Measurements from ENCODE around the gene MYO1B.

The MYO1B gene

DNA sequence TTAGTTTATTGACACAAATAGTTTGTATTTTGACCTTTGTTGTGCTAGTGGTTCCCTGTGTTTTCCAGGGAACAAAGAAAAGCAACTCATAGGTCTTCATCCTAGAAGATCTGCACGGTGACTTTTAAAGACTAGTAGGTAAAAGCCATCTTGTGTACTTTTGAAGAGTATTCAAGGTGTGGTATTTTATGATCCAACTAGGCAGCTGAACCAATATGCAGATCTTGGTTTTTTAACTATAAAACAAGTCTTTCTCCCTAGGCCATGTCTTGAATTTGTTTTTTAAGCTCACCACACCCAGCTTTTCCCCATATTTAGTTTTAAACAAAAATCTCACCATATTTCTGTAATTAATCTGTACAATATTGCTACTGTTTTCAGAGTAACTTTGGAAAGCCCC lies 30.0 kb upstream of the MYO1B start:
- H3K4me3 ChIP-seq (replicated peaks; ENCODE audit: low read depth, low read length), result no peak overlapping the region
- TF ChIP-seq, protein P1, sequence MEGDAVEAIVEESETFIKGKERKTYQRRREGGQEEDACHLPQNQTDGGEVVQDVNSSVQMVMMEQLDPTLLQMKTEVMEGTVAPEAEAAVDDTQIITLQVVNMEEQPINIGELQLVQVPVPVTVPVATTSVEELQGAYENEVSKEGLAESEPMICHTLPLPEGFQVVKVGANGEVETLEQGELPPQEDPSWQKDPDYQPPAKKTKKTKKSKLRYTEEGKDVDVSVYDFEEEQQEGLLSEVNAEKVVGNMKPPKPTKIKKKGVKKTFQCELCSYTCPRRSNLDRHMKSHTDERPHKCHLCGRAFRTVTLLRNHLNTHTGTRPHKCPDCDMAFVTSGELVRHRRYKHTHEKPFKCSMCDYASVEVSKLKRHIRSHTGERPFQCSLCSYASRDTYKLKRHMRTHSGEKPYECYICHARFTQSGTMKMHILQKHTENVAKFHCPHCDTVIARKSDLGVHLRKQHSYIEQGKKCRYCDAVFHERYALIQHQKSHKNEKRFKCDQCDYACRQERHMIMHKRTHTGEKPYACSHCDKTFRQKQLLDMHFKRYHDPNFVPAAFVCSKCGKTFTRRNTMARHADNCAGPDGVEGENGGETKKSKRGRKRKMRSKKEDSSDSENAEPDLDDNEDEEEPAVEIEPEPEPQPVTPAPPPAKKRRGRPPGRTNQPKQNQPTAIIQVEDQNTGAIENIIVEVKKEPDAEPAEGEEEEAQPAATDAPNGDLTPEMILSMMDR (IDR thresholded peaks at IDR 0.05; ENCODE audit: low read depth, low read length, missing control alignments), result no peak
- no peak for DNase-seq (ENCODE audit: extremely low read depth, low read depth)

DNA sequence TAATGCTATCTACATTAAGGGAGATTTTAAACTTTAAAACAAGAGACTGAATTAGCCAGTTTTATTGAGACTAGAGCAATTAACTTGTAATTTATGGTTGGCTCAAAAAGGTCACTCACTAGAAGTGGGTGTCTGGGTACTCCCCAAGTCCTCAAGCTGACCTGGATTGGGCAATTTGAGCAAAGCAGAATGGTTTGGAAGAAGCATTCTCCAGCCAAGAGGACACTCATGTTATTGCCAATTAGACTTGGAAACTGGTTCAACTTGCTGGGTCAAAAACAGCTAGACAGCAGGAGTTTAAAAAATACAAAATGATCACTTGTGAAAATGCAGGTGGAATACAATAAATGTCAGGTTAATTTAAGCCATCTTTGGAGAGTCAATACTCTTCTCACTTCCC lies 29.5 kb upstream of the MYO1B start:
- no peak for DNase-seq (ENCODE audit: extremely low read depth, low read depth)
- TF ChIP-seq, protein P1 (IDR thresholded peaks at IDR 0.05; ENCODE audit: low read depth, low read length, missing control alignments), result no peak

DNA sequence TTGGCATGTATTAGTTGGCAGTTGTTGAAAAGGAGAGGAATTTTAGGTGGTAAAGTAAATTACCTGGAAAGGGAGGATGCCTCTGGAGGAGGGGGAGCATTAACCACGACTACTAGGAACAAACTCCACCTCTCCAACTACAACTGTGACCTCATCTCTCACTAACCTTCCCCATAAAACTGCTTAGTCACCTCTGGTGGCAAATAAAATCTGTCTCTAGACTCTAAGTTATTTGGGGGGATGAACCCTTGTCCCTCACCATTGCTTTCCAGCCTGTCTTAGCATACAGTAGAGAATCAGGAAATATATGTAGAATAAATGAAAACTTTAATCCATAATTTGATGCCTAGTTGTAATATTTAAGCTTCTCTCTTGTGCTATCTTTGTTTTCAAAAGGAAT lies 27.6 kb upstream of the MYO1B start:
- DNase-seq (ENCODE audit: extremely low read depth, low read depth), result no peak
- no peak overlapping the region for H3K4me3 ChIP-seq (replicated peaks; ENCODE audit: low read depth, low read length)
- TF ChIP-seq, protein P1 (IDR thresholded peaks at IDR 0.05; ENCODE audit: low read depth, low read length, missing control alignments), result no peak

More for the DNA sequence above, 29.5 kb upstream of the MYO1B start:
- H3K4me3 ChIP-seq (replicated peaks; ENCODE audit: low read depth, low read length), result no peak overlapping the region

DNA sequence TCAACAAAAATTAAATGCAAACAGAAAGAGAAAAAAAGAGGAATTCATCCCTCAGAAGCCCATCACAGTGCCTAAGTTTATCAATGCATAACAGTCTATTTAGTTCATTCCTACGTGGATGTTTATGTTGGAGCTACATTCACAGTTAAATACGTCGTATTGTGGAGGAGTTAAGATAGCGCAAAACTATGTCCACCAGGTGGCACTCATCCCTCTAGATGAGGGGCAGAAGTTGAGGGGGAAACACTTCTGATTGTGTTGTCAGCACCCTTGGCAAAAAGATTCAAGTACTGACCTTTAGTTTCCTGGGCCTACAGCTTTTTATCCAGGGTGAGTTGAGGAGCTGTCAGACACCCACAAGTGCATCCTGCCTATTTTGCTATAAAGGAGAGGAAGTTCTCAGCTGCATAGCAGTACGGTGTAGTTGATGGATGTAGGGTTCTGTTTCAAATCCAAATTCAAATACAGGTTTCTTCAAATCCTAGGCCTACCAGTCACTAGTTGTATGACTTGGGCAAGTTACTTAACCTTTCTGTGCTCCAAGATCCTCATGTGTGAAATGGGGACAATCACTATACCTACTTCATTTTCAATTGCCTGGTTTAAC lies 26.8 kb upstream of the MYO1B start:
- DNase-seq (ENCODE audit: extremely low read depth, low read depth), result no peak
- no peak overlapping the region for H3K4me3 ChIP-seq (replicated peaks; ENCODE audit: low read depth, low read length)
- TF ChIP-seq, protein P1 (IDR thresholded peaks at IDR 0.05; ENCODE audit: low read depth, low read length, missing control alignments), result peak; percentile 63

DNA sequence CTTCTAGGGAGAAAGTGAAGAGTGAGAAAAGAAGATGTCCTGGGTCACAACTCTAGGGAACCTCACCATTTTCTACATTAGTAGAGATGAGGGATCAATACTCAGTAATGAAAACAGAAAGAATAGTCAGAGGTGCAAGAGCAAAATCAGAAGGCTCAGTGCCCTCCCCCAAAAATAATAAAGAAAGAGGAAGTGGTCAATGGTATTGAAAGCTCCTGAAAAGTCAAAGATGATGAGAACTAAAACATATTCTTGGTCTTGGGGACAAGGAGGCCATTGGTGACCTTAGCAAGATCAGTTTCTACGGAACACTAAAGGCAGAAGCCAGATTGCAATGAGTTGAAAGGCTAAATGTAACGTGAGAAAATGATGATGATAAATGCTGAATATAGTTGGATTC lies 24.5 kb upstream of the MYO1B start:
- TF ChIP-seq, protein P1 (IDR thresholded peaks at IDR 0.05; ENCODE audit: low read depth, low read length, missing control alignments), result no peak
- H3K4me3 ChIP-seq (replicated peaks; ENCODE audit: low read depth, low read length), result no peak overlapping the region

DNA sequence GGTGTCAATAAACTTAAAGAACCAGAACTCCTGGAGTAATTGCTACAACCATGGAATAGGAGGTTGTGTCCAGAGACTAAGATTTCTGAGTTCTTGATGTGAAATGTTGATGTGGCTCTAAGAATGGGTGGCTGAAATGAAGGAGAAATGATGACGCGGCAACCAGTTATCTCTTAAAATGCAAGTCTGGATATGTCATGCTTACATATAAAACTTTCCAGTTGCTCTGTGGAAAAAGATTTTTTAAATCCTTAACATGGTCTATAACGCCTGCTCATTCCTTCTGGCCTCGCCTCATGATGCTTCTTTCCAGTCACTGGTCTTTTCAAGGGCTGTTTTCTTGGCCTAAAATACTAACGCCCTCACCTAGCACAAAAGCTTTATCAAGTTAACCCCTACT lies 23.5 kb upstream of the MYO1B start:
- TF ChIP-seq, protein P1 (IDR thresholded peaks at IDR 0.05; ENCODE audit: low read depth, low read length, missing control alignments), result no peak
- DNase-seq (ENCODE audit: extremely low read depth, low read depth), result no peak
- H3K4me3 ChIP-seq (replicated peaks; ENCODE audit: low read depth, low read length), result no peak overlapping the region

More for the DNA sequence above, 24.5 kb upstream of the MYO1B start:
- DNase-seq (ENCODE audit: extremely low read depth, low read depth), result no peak

DNA sequence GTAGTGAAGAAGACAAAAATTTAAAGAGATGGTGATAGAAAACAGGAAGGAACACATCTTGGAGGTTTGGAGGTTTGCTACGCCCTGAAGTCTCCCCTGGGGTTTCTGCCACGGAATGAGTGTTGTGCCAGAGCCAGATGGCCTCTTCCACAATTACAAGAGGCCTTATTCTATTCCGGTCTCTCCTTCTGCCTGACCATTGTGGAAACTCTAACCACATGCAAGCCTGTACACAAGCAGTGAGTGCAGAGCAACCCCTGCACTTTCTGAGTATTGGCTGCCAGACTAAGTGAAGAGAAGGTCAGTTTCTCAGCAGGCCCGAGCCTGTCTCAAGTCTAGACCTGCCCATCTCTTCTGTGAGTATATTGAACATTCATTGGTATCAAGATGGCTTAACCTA lies 22.7 kb upstream of the MYO1B start:
- TF ChIP-seq, protein P1 (IDR thresholded peaks at IDR 0.05; ENCODE audit: low read depth, low read length, missing control alignments), result no peak
- DNase-seq (ENCODE audit: extremely low read depth, low read depth), result no peak
- H3K4me3 ChIP-seq (replicated peaks; ENCODE audit: low read depth, low read length), result no peak overlapping the region
